Activated naive CD4-positive, alpha-beta T cell treated with anti-CD3 and anti-CD28 coated beads for 36 hours (primary cell): Measurements from ENCODE around the gene MIEF1. TPM values are rescaled to one million over a fixed set of nuclear protein-coding genes. Genes with fewer than 3 reads are reported as not detected.
"Not testable (repeated sequence)": the region's sequence is repeated elsewhere in the genome, so short reads cannot be mapped to it uniquely, and the experiment has no call there.

Experiments used
- CTCF ChIA-PET: fragments of 350-600 bp; sonication (Branson Sonifier 250); formaldehyde crosslinking; loops from one replicate; lab custom pipeline; 2021; ENCODE audit warnings: antibody characterized with exemption; lab: Charles Lee
- DNase-seq: peaks from one replicate; pipeline ENCODE4 v3.0.0-alpha.2; 2020
- H3K27ac Mint-ChIP-seq: one replicate; pipeline ENCODE4 v1.8.0; 2021; ENCODE audit warnings: mild to moderate bottlenecking, mixed read lengths
- H3K27me3 Mint-ChIP-seq: one replicate; pipeline ENCODE4 v1.8.0; 2021; ENCODE audit warnings: low read depth, mixed read lengths
- H3K36me3 Mint-ChIP-seq: one replicate; pipeline ENCODE4 v1.8.0; 2021; ENCODE audit warnings: low read depth, mixed read lengths
- H3K4me1 Mint-ChIP-seq: one replicate; pipeline ENCODE4 v1.8.0; 2021; ENCODE audit warnings: low read depth, mixed read lengths
- H3K4me3 Mint-ChIP-seq: one replicate; pipeline ENCODE4 v1.8.0; 2021; ENCODE audit warnings: mild to moderate bottlenecking, moderate library complexity, mixed read lengths
- H3K9me3 Mint-ChIP-seq: one replicate; pipeline ENCODE4 v1.8.0; 2021; ENCODE audit warnings: mixed read lengths
- intact Hi-C: fragments of 100-400 bp; cut with micrococcal nuclease; formaldehyde crosslinking; loops from one replicate; pipeline ENCODE4 v1.15.1; 2023
- total RNA-seq, 2 experiments: library from RNA; stranded (reverse); gene quantifications; one replicate each; pipeline ENCODE4 v1.2.3, GENCODE V29; 2021

The MIEF1 gene
- total RNA-seq, 2 experiments from 2014 or later: 33.3 to 35.1 TPM

DNA sequence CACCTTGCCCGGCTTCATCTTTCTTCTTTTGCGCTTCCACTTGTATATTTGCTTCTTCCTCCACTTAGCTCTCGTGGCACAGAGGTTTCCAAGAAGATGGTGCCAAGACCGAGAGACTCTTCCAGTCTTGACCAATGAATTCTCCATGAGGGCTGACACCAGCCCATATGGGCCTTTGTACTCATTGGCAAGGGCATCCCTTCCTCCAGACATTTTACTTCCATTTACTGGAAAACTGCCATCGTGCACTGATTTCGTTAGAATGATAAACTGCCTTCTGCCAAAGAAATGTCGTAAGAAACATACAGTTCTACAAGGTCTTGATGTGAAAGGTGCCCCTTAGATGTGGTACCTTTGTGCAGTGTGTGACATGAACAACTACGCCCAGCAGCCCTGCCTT lies 4.7 kb upstream of the MIEF1 start:
- DNase-seq: no peak
- no peaks in the 10 kb centered on the region for H3K9me3 Mint-ChIP-seq
- CTCF ChIA-PET: interaction anchor here (1.3 to 10.8 kb wide), 4 partner anchors 15 to 38 kb away, joined by 6 to 208 read pairs (median 27); partner anchors contain the start of gene RPS19BP1
- H3K27me3 Mint-ChIP-seq: no peaks in the 10 kb centered on the region
- no peak overlapping the region for H3K27ac Mint-ChIP-seq
- peaks cover 6% of the 10 kb centered on the region for H3K4me1 Mint-ChIP-seq
- intact Hi-C loops: no loop called here
- H3K4me3 Mint-ChIP-seq: no peak overlapping the region
- H3K36me3 Mint-ChIP-seq: peaks cover 2% of the 10 kb centered on the region

- H3K36me3 Mint-ChIP-seq: peaks cover 5% of the 10 kb centered on the region
- no peaks in the 10 kb centered on the region for H3K9me3 Mint-ChIP-seq
- H3K27ac Mint-ChIP-seq: no peak overlapping the region
- no peaks in the 10 kb centered on the region for H3K27me3 Mint-ChIP-seq
- intact Hi-C loops: no loop called here
- CTCF ChIA-PET: interaction anchor here (1.3 to 10.8 kb wide), 4 partner anchors 18 to 37 kb away, joined by 5 to 208 read pairs (median 25); partner anchors contain the start of genes ATF4 and RPS19BP1
- no peak for DNase-seq
- peaks cover 7% of the 10 kb centered on the region for H3K4me1 Mint-ChIP-seq
- H3K4me3 Mint-ChIP-seq: no peak overlapping the region
These were observed 3.7 kb upstream of the MIEF1 start for GRCh38 chr22:39498368-39498767.

GRCh38 chr22:39498802-39499201 lies 3.3 kb upstream of the MIEF1 start:
- no peaks in the 10 kb centered on the region for H3K9me3 Mint-ChIP-seq
- no peak for DNase-seq
- H3K4me1 Mint-ChIP-seq: peaks cover 12% of the 10 kb centered on the region
- intact Hi-C loops: no loop called here
- CTCF ChIA-PET: interaction anchor here (0.6 to 10.8 kb wide), 3 partner anchors 21 to 320 kb away, joined by 3 to 208 read pairs (median 5); partner anchors contain the start of genes ATF4 and RPS19BP1
- H3K4me3 Mint-ChIP-seq: no peak overlapping the region
- no peak overlapping the region for H3K27ac Mint-ChIP-seq
- no peaks in the 10 kb centered on the region for H3K27me3 Mint-ChIP-seq
- H3K36me3 Mint-ChIP-seq: peaks cover 9% of the 10 kb centered on the region

DNA sequence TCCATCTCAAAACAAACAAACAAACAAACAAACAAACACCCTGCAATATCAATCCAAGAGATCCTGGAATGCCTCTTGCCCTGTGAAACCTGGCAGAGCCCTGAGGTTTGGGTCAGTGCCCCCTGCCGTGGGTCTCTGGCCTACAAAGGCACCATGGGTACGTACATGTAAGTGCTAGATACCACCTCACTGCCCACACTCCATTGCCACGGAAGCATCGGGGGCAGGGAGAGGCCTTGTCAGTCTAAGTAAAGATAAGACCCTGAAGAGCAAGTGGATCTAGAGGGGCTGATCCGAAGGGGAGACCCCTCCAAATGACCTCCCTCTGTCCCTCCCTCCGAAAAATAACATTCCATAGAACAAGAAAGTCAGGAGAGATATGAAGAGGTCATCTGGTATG lies 2.0 kb upstream of the MIEF1 start:
- intact Hi-C loops: loop anchor here (10.0 kb wide), 1 partner anchor 805 kb away; no protein-coding TSS in a partner anchor
- Mint-ChIP-seq H3K4me3 (no peak overlapping the region), H3K36me3 (peaks cover 18% of the 10 kb centered on the region), H3K4me1 (peaks cover 20% of the 10 kb centered on the region), H3K9me3 (no peaks in the 10 kb centered on the region), H3K27me3 (no peaks in the 10 kb centered on the region), H3K27ac (no peak overlapping the region)
- CTCF ChIA-PET: interaction anchor here (1.3 to 1.5 kb wide), 2 partner anchors 34 to 100 kb away, joined by 3 to 4 read pairs; partner anchors contain the start of gene TAB1
- no peak for DNase-seq

DNA sequence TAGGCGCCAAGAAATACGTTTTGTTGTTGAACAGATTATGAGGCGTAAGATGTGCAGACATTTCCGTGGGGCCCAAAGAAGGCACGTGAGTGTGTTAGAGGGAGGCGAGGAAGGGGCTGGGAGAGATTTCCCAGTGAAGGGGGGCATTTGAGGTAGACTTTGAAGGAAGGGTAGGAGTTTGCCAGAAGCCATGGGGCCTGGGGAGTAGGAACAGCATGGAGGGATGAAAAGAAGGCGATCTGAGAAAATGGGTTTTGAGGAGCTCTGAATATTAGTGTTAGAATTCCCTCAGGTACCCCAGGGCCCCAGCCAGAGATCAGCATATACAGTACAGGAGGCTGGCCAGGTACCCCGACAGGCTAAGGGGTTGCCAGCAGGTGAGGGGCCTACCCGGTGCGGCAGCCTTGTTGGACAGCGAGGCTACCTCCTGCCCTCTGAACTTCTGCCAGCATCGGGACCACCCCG lies 414 bp upstream of the MIEF1 start:
- Mint-ChIP-seq H3K4me3 (peak overlapping the region; percentile 96), H3K9me3 (no peaks in the 10 kb centered on the region), H3K27ac (peak overlapping the region; percentile 19), H3K27me3 (no peaks in the 10 kb centered on the region), H3K36me3 (peaks cover 32% of the 10 kb centered on the region), H3K4me1 (peaks cover 29% of the 10 kb centered on the region)
- CTCF ChIA-PET: interaction anchor here (0.9 to 2.5 kb wide), 6 partner anchors 8 to 32 kb away, joined by 3 to 11 read pairs (median 4); no protein-coding TSS in a partner anchor
- intact Hi-C loops: loop anchor here (1.0 to 10.0 kb wide), 4 partner anchors 19 to 807 kb away; partner anchors contain the start of genes ATF4 and TAB1
- no peak for DNase-seq

DNA sequence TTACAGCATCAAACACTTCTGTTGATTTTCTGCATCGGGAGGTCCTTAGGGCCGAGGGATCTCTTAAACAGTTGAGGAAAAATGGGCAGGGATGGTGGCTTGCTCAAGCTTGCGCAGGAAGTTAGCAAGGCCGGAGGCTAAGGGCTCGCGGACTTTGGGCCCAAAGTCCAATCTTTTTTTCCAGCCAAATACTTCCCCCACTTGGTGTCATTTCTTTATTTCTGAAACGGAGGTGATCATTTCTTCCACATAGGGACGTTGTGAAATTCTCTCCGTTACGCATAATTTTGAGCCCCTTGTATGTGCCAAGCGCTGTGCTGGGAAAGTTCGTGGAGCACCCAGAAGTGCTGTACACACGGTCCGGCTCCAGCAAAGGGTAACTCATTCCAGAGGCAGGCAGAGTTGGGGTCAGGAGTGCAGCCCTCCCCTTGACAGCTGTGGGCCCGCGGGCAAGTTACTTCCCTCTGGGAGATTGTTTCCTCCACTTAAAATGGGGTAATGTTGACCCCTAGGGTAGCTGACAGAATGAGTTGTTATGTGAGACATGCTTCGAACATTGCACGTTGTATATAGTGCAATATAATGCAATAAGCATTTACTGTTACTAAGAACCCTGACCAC lies 809 bp downstream of the MIEF1 start:
- no peak for DNase-seq
- Mint-ChIP-seq H3K4me3 (peak overlapping the region; percentile 96), H3K27ac (peak overlapping the region; percentile 76), H3K9me3 (no peaks in the 10 kb centered on the region), H3K4me1 (peaks cover 34% of the 10 kb centered on the region), H3K36me3 (peaks cover 37% of the 10 kb centered on the region), H3K27me3 (no peaks in the 10 kb centered on the region)
- CTCF ChIA-PET: interaction anchor here (1.0 to 2.5 kb wide), 4 partner anchors 10 to 26 kb away, joined by 3 to 11 read pairs (median 6); no protein-coding TSS in a partner anchor
- intact Hi-C loops: loop anchor here (1.0 to 10.0 kb wide), 4 partner anchors 17 to 808 kb away; partner anchors contain the start of genes ATF4 and TAB1

DNA sequence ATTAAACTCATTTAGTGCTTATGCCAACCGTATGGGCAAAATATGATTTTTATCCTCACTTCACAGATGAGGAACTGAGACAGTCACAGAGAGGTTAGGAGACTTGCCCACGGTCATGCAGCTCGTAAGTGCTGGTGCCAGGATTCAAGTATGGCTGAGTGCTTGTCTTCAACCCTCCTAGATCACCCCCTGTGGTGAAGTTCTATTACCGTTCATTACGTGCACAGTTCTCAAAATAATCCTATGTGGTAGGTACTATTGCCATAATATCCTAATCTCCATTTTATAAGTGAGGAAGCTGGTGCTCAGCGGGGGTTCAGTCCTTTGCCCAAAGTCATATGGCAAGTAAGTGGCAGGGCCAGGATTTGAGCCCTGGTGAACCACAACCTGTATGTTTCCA lies 1.5 kb downstream of the MIEF1 start:
- no peak for DNase-seq
- Mint-ChIP-seq H3K36me3 (peaks cover 37% of the 10 kb centered on the region), H3K9me3 (no peaks in the 10 kb centered on the region), H3K4me3 (peak overlapping the region; percentile 96), H3K27ac (peak overlapping the region; percentile 51), H3K4me1 (peaks cover 40% of the 10 kb centered on the region), H3K27me3 (no peaks in the 10 kb centered on the region)
- intact Hi-C loops: loop anchor here (2.0 to 10.0 kb wide), 3 partner anchors 25 to 809 kb away; partner anchors contain the start of gene TAB1
- CTCF ChIA-PET: interaction anchor here (1.0 to 2.5 kb wide), 5 partner anchors 10 to 25 kb away, joined by 3 to 11 read pairs (median 3); no protein-coding TSS in a partner anchor

GRCh38 chr22:39504071-39504470 lies 2.0 kb downstream of the MIEF1 start:
- intact Hi-C loops: loop anchor here (10.0 kb wide), 1 partner anchor 809 kb away; no protein-coding TSS in a partner anchor
- H3K4me1 Mint-ChIP-seq: peaks cover 41% of the 10 kb centered on the region
- no peak for DNase-seq
- no peaks in the 10 kb centered on the region for H3K27me3 Mint-ChIP-seq
- H3K27ac Mint-ChIP-seq: no peak overlapping the region
- peaks cover 37% of the 10 kb centered on the region for H3K36me3 Mint-ChIP-seq
- CTCF ChIA-PET: interaction anchor here (1.0 to 1.4 kb wide), 3 partner anchors 11 to 13 kb away, joined by 3 read pairs; no protein-coding TSS in a partner anchor
- peak overlapping the region; percentile 16 for H3K4me3 Mint-ChIP-seq
- H3K9me3 Mint-ChIP-seq: no peaks in the 10 kb centered on the region

- CTCF ChIA-PET: interaction anchor here (1.0 to 1.6 kb wide), 2 partner anchors 13 to 22 kb away, joined by 4 to 7 read pairs; no protein-coding TSS in a partner anchor
- H3K9me3 Mint-ChIP-seq, H3K4me3 Mint-ChIP-seq, H3K27ac Mint-ChIP-seq, H3K27me3 Mint-ChIP-seq, DNase-seq: not testable (repeated sequence)
- peaks cover 57% of the 10 kb centered on the region for H3K36me3 Mint-ChIP-seq
- intact Hi-C loops: loop anchor here (10.0 kb wide), 1 partner anchor 812 kb away; no protein-coding TSS in a partner anchor
- H3K4me1 Mint-ChIP-seq: peaks cover 47% of the 10 kb centered on the region
These were observed 4.9 kb downstream of the MIEF1 start for GRCh38 chr22:39507021-39507420.

GRCh38 chr22:39508393-39508792 lies 6.3 kb downstream of the MIEF1 start:
- peaks cover 45% of the 10 kb centered on the region for H3K4me1 Mint-ChIP-seq
- CTCF ChIA-PET: interaction anchor here (0.7 to 1.1 kb wide), 2 partner anchors 12 to 21 kb away, joined by 3 to 5 read pairs; no protein-coding TSS in a partner anchor

GRCh38 chr22:39510529-39511149 lies 8.5 kb downstream of the MIEF1 start:
- Mint-ChIP-seq H3K36me3 (peaks cover 58% of the 10 kb centered on the region), H3K4me1 (peaks cover 42% of the 10 kb centered on the region), H3K27me3 (no peaks in the 10 kb centered on the region), H3K4me3 (no peak overlapping the region), H3K27ac (peak overlapping the region; percentile 5), H3K9me3 (no peaks in the 10 kb centered on the region)
- no peak for DNase-seq
- CTCF ChIA-PET: interaction anchor here (1.0 to 1.4 kb wide), 4 partner anchors 9 to 200 kb away, joined by 3 to 6 read pairs (median 4); partner anchors contain the start of gene ATF4
- intact Hi-C loops: no loop called here

More at GRCh38 chr22:39508393-39508792, 6.3 kb downstream of the MIEF1 start:
- H3K27me3 Mint-ChIP-seq: no peaks in the 10 kb centered on the region
- intact Hi-C loops: loop anchor here (10.0 kb wide), 1 partner anchor 814 kb away; no protein-coding TSS in a partner anchor
- H3K9me3 Mint-ChIP-seq: no peaks in the 10 kb centered on the region
- H3K4me3 Mint-ChIP-seq: no peak overlapping the region
- H3K27ac Mint-ChIP-seq: no peak overlapping the region
- DNase-seq: no peak
- peaks cover 62% of the 10 kb centered on the region for H3K36me3 Mint-ChIP-seq
